ENCODE measurements around the gene CLK2. TPM values are rescaled to one million over a fixed set of nuclear protein-coding genes. Genes with fewer than 3 reads are reported as not detected.
A peak's percentile ranks its signal among the peaks of the same experiment; 100 is the strongest.

The CLK2 gene
- total and polyA plus RNA-seq, 2 of the 13 experiments (the other 11 are each of a cell fraction or from before 2014, with no cell fraction given) = 20.1 to 73.5 TPM

- TF ChIP-seq ZNF12 (CRISPR knock-in tag; IDR thresholded peaks at IDR 0.05) (no peak), ATM (IDR thresholded peaks at IDR 0.05; ENCODE audit: borderline replicate concordance) (no peak), RBFOX2 (IDR thresholded peaks at IDR 0.05; ENCODE audit: low read depth, low read length) (peak; percentile 93), ZNF687 (CRISPR knock-in tag; IDR thresholded peaks at IDR 0.05) (peak; percentile 99), HDAC6 (IDR thresholded peaks at IDR 0.05; ENCODE audit: low read depth, low read length) (no peak), NCOA1 (CRISPR knock-in tag; IDR thresholded peaks at IDR 0.05) (no peak), TEAD2 (CRISPR knock-in tag; IDR thresholded peaks at IDR 0.05) (no peak), ONECUT2 (CRISPR knock-in tag; IDR thresholded peaks at IDR 0.05) (no peak), CSRNP2 (CRISPR knock-in tag; conservative IDR thresholded peaks at IDR 0.05; ENCODE audit: low read depth) (no peak), BCL3 (CRISPR knock-in tag; IDR thresholded peaks at IDR 0.05) (peak; percentile 77; the same call in 1 of the 2 replicates), IRX3 (CRISPR knock-in tag; IDR thresholded peaks at IDR 0.05; ENCODE audit: borderline replicate concordance, low read depth) (no peak), SP140L (CRISPR knock-in tag; IDR thresholded peaks at IDR 0.05; ENCODE audit: borderline replicate concordance) (no peak), E2F5 (CRISPR knock-in tag; conservative IDR thresholded peaks at IDR 0.05) (no peak), ZNF776 (CRISPR knock-in tag; IDR thresholded peaks at IDR 0.05) (no peak; the same call in 1 of the 2 replicates), KDM2A (CRISPR knock-in tag; IDR thresholded peaks at IDR 0.05; ENCODE audit: borderline replicate concordance, low read depth) (peak; percentile 67; the same call in 1 of the 2 replicates), ZNF547 (CRISPR knock-in tag; IDR thresholded peaks at IDR 0.05) (peak; percentile 83), KAT2B (IDR thresholded peaks at IDR 0.05; ENCODE audit: borderline replicate concordance, low read depth, low read length) (no peak), FOSL2 (CRISPR knock-in tag; IDR thresholded peaks at IDR 0.05) (peak; percentile 34; the same call in 1 of the 2 replicates), REPIN1 (CRISPR knock-in tag; IDR thresholded peaks at IDR 0.05; ENCODE audit: borderline replicate concordance, low read depth) (peak; percentile 76), SIX1 (CRISPR knock-in tag; IDR thresholded peaks at IDR 0.05; ENCODE audit: borderline replicate concordance) (0 out of 2 replicates have a peak, but pooled peaks have one; percentile 16), MXD4 (CRISPR knock-in tag; IDR thresholded peaks at IDR 0.05) (peak; percentile 86), PHF21A (CRISPR knock-in tag; IDR thresholded peaks at IDR 0.05) (peak; percentile 57; the same call in 1 of the 2 replicates)
These were observed at the start of gene CLK2 (continued) for GRCh38 chr1:155273343-155274245.

All from HepG2 (cell line).